RWPE2 (cell line): ENCODE measurements around the gene ILKAP.

Source experiments
- ATAC-seq: fragments of 200-7000 bp; cut with Tn5 transposase; 3 replicates; pipeline ENCODE4 v1.9.1; 2021; ENCODE audit warnings: low read depth
- DNase-seq: peaks from one replicate; pipeline ENCODE4 v3.0.0-alpha.2; 2020; ENCODE audit warnings: low spot score
- H3K27ac ChIP-seq: fragments of 450-650 bp; 2 replicates; pipeline ENCODE4 v1.5.1; 2017; ENCODE audit warnings: mild to moderate bottlenecking; ENCODE audit not compliant: poor library complexity, severe bottlenecking
- H3K27me3 ChIP-seq: fragments of 250-450 bp; sonication (Bioruptor Pico); 2 replicates; pipeline ENCODE4 v1.5.1; 2021; ENCODE audit warnings: mild to moderate bottlenecking, moderate library complexity; ENCODE audit not compliant: insufficient read depth, poor library complexity, severe bottlenecking
- H3K36me3 ChIP-seq: fragments of 250-450 bp; sonication (Bioruptor Pico); 2 replicates; pipeline ENCODE4 v1.5.1; 2020; ENCODE audit warnings: low read depth, mild to moderate bottlenecking, moderate library complexity
- H3K4me1 ChIP-seq: fragments of 250-450 bp; sonication (Bioruptor Pico); 2 replicates; pipeline ENCODE4 v1.5.1; 2021; ENCODE audit warnings: mild to moderate bottlenecking, moderate library complexity; ENCODE audit not compliant: insufficient read depth, poor library complexity, severe bottlenecking
- H3K4me3 ChIP-seq: fragments of 250-450 bp; sonication (Bioruptor Pico); 2 replicates; pipeline ENCODE4 v1.5.1; 2021; ENCODE audit warnings: mild to moderate bottlenecking, moderate library complexity; ENCODE audit not compliant: severe bottlenecking
- H3K9me3 ChIP-seq: fragments of 250-450 bp; sonication (Bioruptor Pico); 2 replicates; pipeline ENCODE4 v1.5.1; 2021; ENCODE audit warnings: mild to moderate bottlenecking, moderate library complexity; ENCODE audit not compliant: severe bottlenecking
- CTCF ChIP-seq: fragments of 450-650 bp; IDR thresholded peaks from one replicate; pipeline ENCODE4 v1.5.1; 2017; ENCODE audit warnings: mild to moderate bottlenecking, moderate library complexity; ENCODE audit not compliant: poor library complexity, severe bottlenecking

The ILKAP gene

GRCh38 chr2:238239863-238240756 is 36.6 kb upstream of the ILKAP start, which contains the start of gene HES6:
Gene HES6, minus strand, starts transcription at chr2:238240038. Its CDS starts 133 bp downstream, at chr2:238239905.
- Histone ChIP-seq H3K27me3 (peaks cover 3% of the 10 kb centered on the region), H3K36me3 (0 out of 2 replicates have a peak, but pooled peaks cover 1% of the 10 kb centered on the region), H3K4me3 (peak within 1 kb of the TSS; percentile 65), H3K27ac (no peak within 1 kb of the TSS), H3K9me3 (no peaks in the 10 kb centered on the region), H3K4me1 (no peaks in the 10 kb centered on the region)
- peak; percentile 83 for ATAC-seq
- peak; percentile 15 for TF ChIP-seq CTCF
- peak; percentile 86 for DNase-seq

DNA sequence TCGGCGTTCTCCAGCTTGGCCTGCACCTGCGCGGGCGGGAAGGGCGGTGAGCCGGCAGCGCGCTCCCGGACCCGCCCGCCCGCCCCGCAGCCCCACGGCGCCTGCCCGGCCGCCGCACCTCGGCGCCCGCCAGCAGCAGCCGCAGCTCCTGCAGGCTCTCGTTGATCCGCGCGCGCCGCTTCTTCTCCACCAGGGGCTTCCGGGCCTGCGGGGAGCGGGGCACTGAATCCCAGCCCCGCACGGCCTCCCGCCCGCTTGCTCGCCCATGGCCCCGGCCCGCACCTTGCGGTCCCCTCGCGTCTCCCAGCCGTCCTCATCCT is 36.0 kb upstream of the ILKAP start:
- H3K27ac ChIP-seq: no peak overlapping the region
- H3K36me3 ChIP-seq: no peaks in the 10 kb centered on the region
- TF ChIP-seq CTCF: no peak
- peaks cover 3% of the 10 kb centered on the region for H3K27me3 ChIP-seq
- H3K4me1 ChIP-seq: no peaks in the 10 kb centered on the region
- ATAC-seq (no peak), DNase-seq (peak; percentile 51)
- H3K4me3 ChIP-seq: peak overlapping the region; percentile 65
- no peaks in the 10 kb centered on the region for H3K9me3 ChIP-seq

DNA sequence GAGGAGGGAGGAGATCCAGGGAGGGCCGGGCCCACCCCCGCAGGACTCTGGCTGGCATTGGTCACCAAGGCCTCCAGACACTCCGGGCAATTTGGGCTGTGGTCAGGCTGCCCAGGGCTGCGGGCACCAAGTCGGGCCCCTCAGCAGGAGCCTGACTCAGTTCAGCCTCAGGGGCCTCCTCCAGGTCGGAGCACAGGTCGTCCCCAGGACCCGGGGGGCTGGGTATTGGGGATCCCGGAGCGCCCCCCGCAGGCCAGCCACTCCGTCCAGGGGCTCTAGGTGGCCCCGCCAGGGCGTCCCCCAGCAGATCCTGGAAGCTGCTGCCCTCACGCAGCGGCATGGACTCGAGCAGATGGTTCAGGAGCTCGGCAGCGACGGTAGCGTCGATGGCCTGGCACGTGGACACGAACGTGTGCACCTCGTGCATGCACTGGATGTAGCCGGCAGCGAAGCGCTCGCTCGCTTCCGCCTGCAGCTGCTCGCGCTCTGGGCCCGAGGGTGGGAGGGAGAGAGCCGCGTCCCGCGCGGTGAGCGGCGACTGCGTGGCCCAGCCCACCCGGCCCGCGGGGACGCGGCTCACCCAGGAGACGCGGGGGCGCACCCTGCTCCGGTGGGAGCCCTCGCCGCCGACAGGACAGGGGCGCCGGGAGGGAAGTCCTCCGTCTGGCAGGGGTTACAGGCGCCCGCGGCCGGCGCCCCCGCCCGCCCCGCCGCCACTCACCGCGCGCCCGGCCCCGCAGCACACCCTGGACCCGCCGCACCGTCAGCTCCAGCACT is 35.5 kb upstream of the ILKAP start:
- peak overlapping the region; percentile 65 for H3K4me3 ChIP-seq
- ATAC-seq (no peak), DNase-seq (peak; percentile 51)
- TF ChIP-seq CTCF: no peak
- no peak overlapping the region for H3K27ac ChIP-seq
- H3K36me3 ChIP-seq: no peaks in the 10 kb centered on the region
- H3K9me3 ChIP-seq: no peaks in the 10 kb centered on the region
- no peaks in the 10 kb centered on the region for H3K4me1 ChIP-seq
- peaks cover 3% of the 10 kb centered on the region for H3K27me3 ChIP-seq

DNA sequence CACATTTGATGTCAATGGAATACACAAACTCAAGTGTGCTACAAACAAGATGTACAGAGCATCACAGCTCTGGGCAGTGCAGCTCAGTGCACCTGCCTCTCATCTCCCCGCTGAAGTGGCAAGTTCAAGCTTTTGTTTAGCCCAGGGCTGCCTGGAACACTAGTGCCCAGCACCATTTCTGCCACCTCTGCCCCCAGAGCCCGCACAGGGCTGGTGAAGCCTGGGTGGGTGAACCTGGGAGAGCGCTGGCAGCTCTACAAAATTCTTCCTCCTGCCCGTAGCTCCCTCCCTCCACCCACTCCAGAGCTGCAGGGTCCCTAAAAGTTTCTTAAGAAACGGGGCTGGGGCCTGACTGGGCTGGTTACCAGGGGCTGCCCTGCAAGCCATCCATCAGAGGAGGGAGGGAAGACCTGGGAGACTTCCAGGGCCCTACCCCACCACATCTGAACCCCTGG is 34.8 kb upstream of the ILKAP start:
- DNase-seq: peak; percentile 14
- Histone ChIP-seq H3K27ac (no peak overlapping the region), H3K4me3 (no peak overlapping the region), H3K36me3 (no peaks in the 10 kb centered on the region), H3K27me3 (peaks cover 3% of the 10 kb centered on the region), H3K9me3 (no peaks in the 10 kb centered on the region), H3K4me1 (no peaks in the 10 kb centered on the region)
- TF ChIP-seq CTCF: no peak
- ATAC-seq: no peak
